ENCODE data around the gene TNFRSF9.

DNA sequence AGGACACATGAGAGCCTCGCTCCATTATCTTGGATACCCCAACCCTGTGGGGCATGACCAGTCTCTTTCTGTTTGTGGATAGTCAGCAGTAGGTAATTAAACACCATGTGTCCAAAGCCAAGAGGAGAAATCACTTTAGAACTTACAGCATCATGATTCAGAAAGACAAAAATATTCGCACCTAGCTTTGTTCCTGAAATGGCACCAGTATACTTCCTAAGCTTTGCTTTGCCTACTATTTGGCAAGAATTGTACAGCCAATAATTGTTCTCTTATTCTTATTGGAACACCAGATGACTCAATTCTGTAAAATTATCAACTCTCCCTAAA lies 24.2 kb downstream of the TNFRSF9 start:
- TF ChIP-seq TAF1 (IDR thresholded peaks at IDR 0.05; ENCODE audit: low read depth) = no peak
- no peak for TF ChIP-seq CTCF (IDR thresholded peaks at IDR 0.05; ENCODE audit: poor library complexity, severe bottlenecking)
- no peak for TF ChIP-seq EZH2 (IDR thresholded peaks at IDR 0.05; ENCODE audit: borderline replicate concordance, insufficient read depth, low read length, poor library complexity, severe bottlenecking)
- TF ChIP-seq EP300 (conservative IDR thresholded peaks at IDR 0.05; ENCODE audit: poor library complexity, severe bottlenecking) = no peak
- no peak for TF ChIP-seq POLR2AphosphoS5 (IDR thresholded peaks at IDR 0.05)
- no peak for TF ChIP-seq RAD21 (conservative IDR thresholded peaks at IDR 0.05)
- TF ChIP-seq MXI1 (conservative IDR thresholded peaks at IDR 0.05; ENCODE audit: poor library complexity, severe bottlenecking) = no peak
- no peak for TF ChIP-seq REST (IDR thresholded peaks at IDR 0.05; ENCODE audit: borderline replicate concordance)
- TF ChIP-seq SMC3 (conservative IDR thresholded peaks at IDR 0.05; ENCODE audit: poor library complexity) = no peak
